HCT116 (cell line): ENCODE results near the gene CD247. TPM values are rescaled to one million over a fixed set of nuclear protein-coding genes. Genes with fewer than 3 reads are reported as not detected.

Experiments
- ATAC-seq: fragments of 200-7000 bp; cut with Tn5 transposase; 2 replicates; pipeline ENCODE4 v1.9.1; 2020; ENCODE audit warnings: mild to moderate bottlenecking, moderate library complexity
- BruUV-seq: library from RNA; stranded (reverse); fragments of 400-500 nt; replicated peaks from 2 replicates; lab custom pipeline; 2021; lab: Mats Ljungman, UMichigan
- CTCF ChIA-PET: fragments of 300-600 bp; sonication (Branson Sonifier 250); formaldehyde crosslinking; loops from one replicate; lab custom pipeline; 2021; ENCODE audit warnings: antibody characterized with exemption; lab: Charles Lee
- POLR2A ChIA-PET: fragments of 300-600, 350-600 bp; sonication (Branson Sonifier 250); formaldehyde crosslinking; loops from one replicate; lab custom pipeline; 2021; ENCODE audit warnings: antibody characterized with exemption; lab: Charles Lee
- RAD21 ChIA-PET, 2 experiments: fragments of 300-600 bp; sonication (Branson Sonifier 250); formaldehyde crosslinking; loops; one replicate each; lab custom pipeline; 2023; ENCODE audit warnings: low total read pairs in 2 of 2; ENCODE audit not compliant: uncharacterized antibody in 2 of 2, unreplicated experiment in 2 of 2, low non-redundant PET in 1 of 2; lab: Charles Lee
- DNase-seq: peaks from one replicate; pipeline ENCODE4 v3.0.0-alpha.2; 2010; ENCODE audit warnings: low read depth, low spot score
- H2AFZ ChIP-seq: fragments of 200-600 bp; shearing (Covaris generic), sonication (generic); 2 replicates; pipeline ENCODE4 v1.6.1; 2017; ENCODE audit warnings: low read depth, mixed run types, mixed read lengths, antibody characterized with exemption, low read length; ENCODE audit not compliant: poor library complexity, severe bottlenecking
- H3K27ac ChIP-seq: 2 replicates; pipeline ENCODE4 v1.5.1; 2012; ENCODE audit warnings: low read depth, low read length
- H3K27me3 ChIP-seq: fragments of 200-600 bp; sonication (generic); 2 replicates; pipeline ENCODE4 v1.6.1; 2016; ENCODE audit warnings: mixed run types, low read length, mixed read lengths; ENCODE audit not compliant: insufficient read depth
- H3K36me3 ChIP-seq, 2 experiments: fragments of 200-500 bp in 1 of 2; fragments of 200-600 bp in 1 of 2; sonication (Bioruptor generic) in 1 of 2; sonication (generic) in 1 of 2; 2 replicates each; pipeline versions ENCODE4 v1.5.1 to v1.6.1; 2014 to 2016; ENCODE audit warnings: low read length in 2 of 2, inconsistent platforms in 1 of 2, mixed read lengths in 1 of 2, mixed run types in 1 of 2; ENCODE audit not compliant: insufficient read depth in 2 of 2, control insufficient read depth in 1 of 2
- H3K4me1 ChIP-seq, 2 experiments: fragments of 200-600 bp in 1 of 2; sonication (generic) in 1 of 2; 2 replicates each; pipeline versions ENCODE4 v1.5.1 to v1.6.1; 2012 to 2017; ENCODE audit warnings: low read length in 2 of 2, inconsistent platforms in 1 of 2, mild to moderate bottlenecking in 1 of 2, mixed read lengths in 1 of 2, mixed run types in 1 of 2, moderate library complexity in 1 of 2; ENCODE audit not compliant: insufficient read depth in 2 of 2, control insufficient read depth in 1 of 2
- H3K4me2 ChIP-seq: fragments of 200-600 bp; sonication (generic); 2 replicates; pipeline ENCODE4 v1.6.1; 2017; ENCODE audit warnings: mixed run types, low read length, mixed read lengths
- H3K4me3 ChIP-seq, 2 experiments: fragments of 200-600 bp in 1 of 2; sonication (generic) in 1 of 2; replicated peaks in 1 of 2; 2 replicates each; pipeline ENCODE4 v1.5.1; 2011 to 2016; ENCODE audit warnings: low read length in 2 of 2, control low read depth in 1 of 2, low read depth in 1 of 2, mild to moderate bottlenecking in 1 of 2, mixed read lengths in 1 of 2, mixed run types in 1 of 2
- H3K79me2 ChIP-seq: fragments of 200-600 bp; sonication (generic); 2 replicates; pipeline ENCODE4 v1.6.1; 2017; ENCODE audit warnings: mild to moderate bottlenecking, mixed run types, low read length, moderate library complexity, mixed read lengths; ENCODE audit not compliant: insufficient read depth
- H3K9ac ChIP-seq: fragments of 200-600 bp; sonication (generic); 2 replicates; pipeline ENCODE4 v1.6.1; 2016; ENCODE audit warnings: low read length, mixed read lengths
- H3K9me2 ChIP-seq: fragments of 200-600 bp; sonication (generic), shearing (Covaris generic); 2 replicates; pipeline ENCODE4 v1.6.1; 2017; ENCODE audit warnings: mixed run types, mild to moderate bottlenecking, moderate library complexity; ENCODE audit not compliant: insufficient read depth
- H3K9me3 ChIP-seq, 2 experiments: fragments of 200-500 bp in 1 of 2; fragments of 200-600 bp in 1 of 2; sonication (Bioruptor generic) in 1 of 2; sonication (generic) in 1 of 2; 2 replicates each; pipeline ENCODE4 v1.6.1; 2014 to 2017; ENCODE audit warnings: low read length in 2 of 2, mixed read lengths in 2 of 2, inconsistent platforms in 1 of 2, low read depth in 1 of 2, mild to moderate bottlenecking in 1 of 2, mixed run types in 1 of 2, moderate library complexity in 1 of 2; ENCODE audit not compliant: control insufficient read depth in 1 of 2, insufficient read depth in 1 of 2
- H4K20me1 ChIP-seq: fragments of 200-600 bp; sonication (generic), shearing (Covaris generic); 2 replicates; pipeline ENCODE4 v1.6.1; 2017; ENCODE audit warnings: mixed run types, mild to moderate bottlenecking, moderate library complexity; ENCODE audit not compliant: insufficient read depth
- ATF3 ChIP-seq: IDR thresholded peaks from 2 replicates; pipeline ENCODE4 v1.6.1; 2012
- CBX3 ChIP-seq: IDR thresholded peaks from 2 replicates; pipeline ENCODE4 v1.6.1; 2012; ENCODE audit warnings: low read depth
- CEBPB ChIP-seq: IDR thresholded peaks from 2 replicates; pipeline ENCODE4 v1.6.1; 2012; ENCODE audit warnings: low read depth
- CTCF ChIP-seq, 3 experiments: fragments of 200-600 bp in 1 of 3; sonication (generic) in 1 of 3; IDR thresholded peaks in 2 of 3; conservative IDR thresholded peaks in 1 of 3; 2 replicates each; pipeline ENCODE4 v1.5.1; 2012 to 2017; ENCODE audit warnings: low read depth in 2 of 3, low read length in 2 of 3, antibody characterized with exemption in 1 of 3, borderline replicate concordance in 1 of 3, control low read depth in 1 of 3, mild to moderate bottlenecking in 1 of 3, mixed read lengths in 1 of 3, mixed run types in 1 of 3, moderate library complexity in 1 of 3; ENCODE audit not compliant: insufficient read depth in 1 of 3
- EGR1 ChIP-seq: IDR thresholded peaks from 2 replicates; pipeline ENCODE4 v1.6.1; 2012; ENCODE audit warnings: low read depth
- EZH2 ChIP-seq: fragments of 200-600 bp; sonication (generic); IDR thresholded peaks from 2 replicates; pipeline ENCODE4 v1.6.1; 2017; ENCODE audit warnings: antibody characterized with exemption, mixed run types
- EZH2phosphoT487 ChIP-seq: fragments of 200-600 bp; IDR thresholded peaks from 2 replicates; pipeline ENCODE4 v1.6.1; 2018; ENCODE audit warnings: antibody characterized with exemption, borderline replicate concordance
- MAX ChIP-seq: IDR thresholded peaks from 2 replicates; pipeline ENCODE4 v1.6.1; 2012
- RAD21 ChIP-seq: IDR thresholded peaks from 2 replicates; pipeline ENCODE4 v1.6.1; 2012; ENCODE audit warnings: low read depth, mild to moderate bottlenecking
- SIN3A ChIP-seq: IDR thresholded peaks from 2 replicates; pipeline ENCODE4 v1.6.1; 2012; ENCODE audit warnings: low read depth
- SP1 ChIP-seq: IDR thresholded peaks from 2 replicates; pipeline ENCODE4 v1.6.1; 2012; ENCODE audit warnings: low read depth
- TCF7L2 ChIP-seq: IDR thresholded peaks from 2 replicates; pipeline ENCODE4 v1.7.0; 2011; ENCODE audit warnings: borderline replicate concordance, inconsistent platforms; ENCODE audit not compliant: insufficient read depth, insufficient read length; ENCODE audit errors: extremely low read depth
- YY1 ChIP-seq: IDR thresholded peaks from 2 replicates; pipeline ENCODE4 v1.6.1; 2011; ENCODE audit warnings: low read length, low read depth, moderate library complexity, mild to moderate bottlenecking; ENCODE audit not compliant: insufficient replicate concordance; ENCODE audit errors: extremely low read depth
- intact Hi-C: fragments of 100-400 bp; cut with micrococcal nuclease; formaldehyde crosslinking; loops from 2 replicates; pipeline ENCODE4 v1.10.0; 2022
- total RNA-seq: library from RNA; stranded (reverse); gene quantifications from one replicate; pipeline ENCODE4 v1.2.1, GENCODE V29; 2021; ENCODE audit not compliant: unreplicated experiment
- TF ChIP-seq, protein P1 (sequence below): IDR thresholded peaks from 2 replicates; pipeline ENCODE4 v1.6.1; 2012; ENCODE audit warnings: low read depth

The CD247 gene
- total RNA-seq, 1 experiment from 2014 or later, result 0.57 TPM

GRCh38 chr1:167492481-167492910 is 25.8 kb downstream of the CD247 start (continued):
- TF ChIP-seq MAX, result no peak
- TF ChIP-seq RAD21, result no peak
- no peak for TF ChIP-seq CBX3
- no peak for TF ChIP-seq YY1
- no peak for TF ChIP-seq SP1
- no peak for TF ChIP-seq CEBPB

GRCh38 chr1:167491586-167492461 is 26.5 kb downstream of the CD247 start:
- H3K4me2 ChIP-seq, result no peak overlapping the region
- DNase-seq (no peak), ATAC-seq (no peak)
- no peaks in the 10 kb centered on the region for H3K4me1 ChIP-seq
- peaks cover 18% of the 10 kb centered on the region for H3K27me3 ChIP-seq
- H3K36me3 ChIP-seq, result no peaks in the 10 kb centered on the region
- H3K79me2 ChIP-seq, result no peaks in the 10 kb centered on the region
- ChIA-PET CTCF (no interaction called here), POLR2A (no interaction called here), RAD21 (no interaction called here)
- no peaks in the 10 kb centered on the region for H3K9me2 ChIP-seq
- intact Hi-C loops, result no loop called here
- H3K27ac ChIP-seq, result no peak overlapping the region
- no TSS peak for BruUV-seq
- TF ChIP-seq EZH2phosphoT487 (no peak), CTCF (IDR thresholded peaks at IDR 0.05 in 2 of 3, conservative IDR thresholded peaks at IDR 0.05 in 1 of 3; ENCODE audit: borderline replicate concordance in 1 of 3, insufficient read depth in 1 of 3, low read depth in 2 of 3, low read length in 2 of 3) (no peak), ATF3 (no peak), EZH2 (no peak), SIN3A (no peak), TCF7L2 (no peak), EGR1 (no peak)
- TF ChIP-seq, protein P1, sequence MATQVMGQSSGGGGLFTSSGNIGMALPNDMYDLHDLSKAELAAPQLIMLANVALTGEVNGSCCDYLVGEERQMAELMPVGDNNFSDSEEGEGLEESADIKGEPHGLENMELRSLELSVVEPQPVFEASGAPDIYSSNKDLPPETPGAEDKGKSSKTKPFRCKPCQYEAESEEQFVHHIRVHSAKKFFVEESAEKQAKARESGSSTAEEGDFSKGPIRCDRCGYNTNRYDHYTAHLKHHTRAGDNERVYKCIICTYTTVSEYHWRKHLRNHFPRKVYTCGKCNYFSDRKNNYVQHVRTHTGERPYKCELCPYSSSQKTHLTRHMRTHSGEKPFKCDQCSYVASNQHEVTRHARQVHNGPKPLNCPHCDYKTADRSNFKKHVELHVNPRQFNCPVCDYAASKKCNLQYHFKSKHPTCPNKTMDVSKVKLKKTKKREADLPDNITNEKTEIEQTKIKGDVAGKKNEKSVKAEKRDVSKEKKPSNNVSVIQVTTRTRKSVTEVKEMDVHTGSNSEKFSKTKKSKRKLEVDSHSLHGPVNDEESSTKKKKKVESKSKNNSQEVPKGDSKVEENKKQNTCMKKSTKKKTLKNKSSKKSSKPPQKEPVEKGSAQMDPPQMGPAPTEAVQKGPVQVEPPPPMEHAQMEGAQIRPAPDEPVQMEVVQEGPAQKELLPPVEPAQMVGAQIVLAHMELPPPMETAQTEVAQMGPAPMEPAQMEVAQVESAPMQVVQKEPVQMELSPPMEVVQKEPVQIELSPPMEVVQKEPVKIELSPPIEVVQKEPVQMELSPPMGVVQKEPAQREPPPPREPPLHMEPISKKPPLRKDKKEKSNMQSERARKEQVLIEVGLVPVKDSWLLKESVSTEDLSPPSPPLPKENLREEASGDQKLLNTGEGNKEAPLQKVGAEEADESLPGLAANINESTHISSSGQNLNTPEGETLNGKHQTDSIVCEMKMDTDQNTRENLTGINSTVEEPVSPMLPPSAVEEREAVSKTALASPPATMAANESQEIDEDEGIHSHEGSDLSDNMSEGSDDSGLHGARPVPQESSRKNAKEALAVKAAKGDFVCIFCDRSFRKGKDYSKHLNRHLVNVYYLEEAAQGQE, result no peak
- no peak overlapping the region for H2AFZ ChIP-seq
- no peaks in the 10 kb centered on the region for H4K20me1 ChIP-seq
- no peak overlapping the region for H3K9ac ChIP-seq
- H3K9me3 ChIP-seq, result no peaks in the 10 kb centered on the region
- no peak overlapping the region for H3K4me3 ChIP-seq
